ENCODE data around the gene ALKAL2.

DNA sequence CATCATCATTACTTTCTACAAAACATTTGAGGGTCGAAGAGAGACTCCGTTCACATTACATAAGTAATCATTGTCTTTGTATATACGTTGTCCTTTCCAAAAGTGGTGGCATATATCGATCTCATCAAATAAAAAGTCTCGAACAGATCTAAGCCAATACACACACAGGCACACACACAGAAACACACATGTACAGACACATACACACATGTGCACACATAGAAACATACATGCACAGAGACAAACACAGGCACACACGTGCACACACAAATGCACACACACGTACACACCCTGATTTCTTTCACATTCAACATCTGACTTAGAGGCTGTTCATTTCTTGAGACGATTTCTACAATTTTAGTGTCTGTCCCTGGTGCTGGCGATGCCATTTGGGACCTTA, 17.5 kb upstream of the ALKAL2 start:
- TF ChIP-seq NR1H2 (CRISPR knock-in tag; IDR thresholded peaks at IDR 0.05): no peak
- TF ChIP-seq, protein P1, sequence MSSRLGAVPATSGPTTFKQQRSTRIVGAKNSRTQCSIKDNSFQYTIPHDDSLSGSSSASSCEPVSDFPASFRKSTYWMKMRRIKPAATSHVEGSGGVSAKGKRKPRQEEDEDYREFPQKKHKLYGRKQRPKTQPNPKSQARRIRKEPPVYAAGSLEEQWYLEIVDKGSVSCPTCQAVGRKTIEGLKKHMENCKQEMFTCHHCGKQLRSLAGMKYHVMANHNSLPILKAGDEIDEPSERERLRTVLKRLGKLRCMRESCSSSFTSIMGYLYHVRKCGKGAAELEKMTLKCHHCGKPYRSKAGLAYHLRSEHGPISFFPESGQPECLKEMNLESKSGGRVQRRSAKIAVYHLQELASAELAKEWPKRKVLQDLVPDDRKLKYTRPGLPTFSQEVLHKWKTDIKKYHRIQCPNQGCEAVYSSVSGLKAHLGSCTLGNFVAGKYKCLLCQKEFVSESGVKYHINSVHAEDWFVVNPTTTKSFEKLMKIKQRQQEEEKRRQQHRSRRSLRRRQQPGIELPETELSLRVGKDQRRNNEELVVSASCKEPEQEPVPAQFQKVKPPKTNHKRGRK (CRISPR knock-in tag; IDR thresholded peaks at IDR 0.05; ENCODE audit: borderline replicate concordance): no peak
- TF ChIP-seq, protein P2, sequence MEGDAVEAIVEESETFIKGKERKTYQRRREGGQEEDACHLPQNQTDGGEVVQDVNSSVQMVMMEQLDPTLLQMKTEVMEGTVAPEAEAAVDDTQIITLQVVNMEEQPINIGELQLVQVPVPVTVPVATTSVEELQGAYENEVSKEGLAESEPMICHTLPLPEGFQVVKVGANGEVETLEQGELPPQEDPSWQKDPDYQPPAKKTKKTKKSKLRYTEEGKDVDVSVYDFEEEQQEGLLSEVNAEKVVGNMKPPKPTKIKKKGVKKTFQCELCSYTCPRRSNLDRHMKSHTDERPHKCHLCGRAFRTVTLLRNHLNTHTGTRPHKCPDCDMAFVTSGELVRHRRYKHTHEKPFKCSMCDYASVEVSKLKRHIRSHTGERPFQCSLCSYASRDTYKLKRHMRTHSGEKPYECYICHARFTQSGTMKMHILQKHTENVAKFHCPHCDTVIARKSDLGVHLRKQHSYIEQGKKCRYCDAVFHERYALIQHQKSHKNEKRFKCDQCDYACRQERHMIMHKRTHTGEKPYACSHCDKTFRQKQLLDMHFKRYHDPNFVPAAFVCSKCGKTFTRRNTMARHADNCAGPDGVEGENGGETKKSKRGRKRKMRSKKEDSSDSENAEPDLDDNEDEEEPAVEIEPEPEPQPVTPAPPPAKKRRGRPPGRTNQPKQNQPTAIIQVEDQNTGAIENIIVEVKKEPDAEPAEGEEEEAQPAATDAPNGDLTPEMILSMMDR (IDR thresholded peaks at IDR 0.05): no peak
